ENCODE data around the gene POC5.

GRCh38 chr5:75710637-75711036, 6.6 kb downstream of the POC5 start:
- no peak for TF ChIP-seq CTCF (IDR thresholded peaks at IDR 0.05)
- no peak for TF ChIP-seq POLR2AphosphoS5 (IDR thresholded peaks at IDR 0.05)
- TF ChIP-seq POLR2A (IDR thresholded peaks at IDR 0.05) = no peak

Data from suprapubic skin (tissue), 4 donors.